OCI-LY7 (cell line): ENCODE results near the gene MAP7D3. TPM values are rescaled to one million over a fixed set of nuclear protein-coding genes. Genes with fewer than 3 reads are reported as not detected.

Experiments
- BruUV-seq: library from RNA; stranded (reverse); fragments of 400-500 nt; replicated peaks from 2 replicates; lab custom pipeline; 2021; lab: Mats Ljungman, UMichigan
- CTCF ChIA-PET: fragments of 300-600 bp; sonication (Branson Sonifier 250); formaldehyde crosslinking; loops from one replicate; lab custom pipeline; 2022; ENCODE audit warnings: antibody characterized with exemption; ENCODE audit not compliant: unreplicated experiment; lab: Charles Lee
- POLR2A ChIA-PET: fragments of 300-600 bp; sonication (Branson Sonifier 250); formaldehyde crosslinking; loops from one replicate; lab custom pipeline; 2022; ENCODE audit warnings: antibody characterized with exemption; lab: Charles Lee
- DNase-seq: peaks from one replicate; pipeline ENCODE4 v3.0.0-alpha.2; 2015; ENCODE audit warnings: low spot score
- H2AFZ ChIP-seq: fragments of 200-600 bp; sonication (generic), shearing (Covaris generic); 2 replicates; pipeline ENCODE4 v1.6.1; 2014; ENCODE audit warnings: mild to moderate bottlenecking, antibody characterized with exemption, low read length, moderate library complexity
- H3K27ac ChIP-seq: fragments of 200-600 bp; sonication (generic); 2 replicates; pipeline ENCODE4 v1.5.1; 2014; ENCODE audit warnings: mixed run types, low read depth, mild to moderate bottlenecking, moderate library complexity, low read length, inconsistent platforms; ENCODE audit not compliant: poor library complexity, severe bottlenecking
- H3K36me3 ChIP-seq: fragments of 200-600 bp; sonication (generic); 2 replicates; pipeline ENCODE4 v1.6.1; 2014; ENCODE audit warnings: mild to moderate bottlenecking, antibody characterized with exemption, low read length, moderate library complexity, mixed read lengths; ENCODE audit not compliant: insufficient read depth
- H3K4me1 ChIP-seq: fragments of 200-600 bp; sonication (generic); 2 replicates; pipeline ENCODE4 v1.5.1; 2014; ENCODE audit warnings: mild to moderate bottlenecking, low read length; ENCODE audit not compliant: insufficient read depth, poor library complexity, severe bottlenecking
- H3K4me2 ChIP-seq: fragments of 200-600 bp; sonication (generic); 2 replicates; pipeline ENCODE4 v1.6.1; 2014; ENCODE audit warnings: mild to moderate bottlenecking, low read length
- H3K4me3 ChIP-seq: fragments of 200-600 bp; sonication (generic); 2 replicates; pipeline ENCODE4 v1.5.1; 2014; ENCODE audit warnings: mild to moderate bottlenecking, low read depth, low read length; ENCODE audit not compliant: poor library complexity, severe bottlenecking
- H3K79me2 ChIP-seq: fragments of 200-600 bp; sonication (generic); 2 replicates; pipeline ENCODE4 v1.6.1; 2016; ENCODE audit warnings: low read depth, mild to moderate bottlenecking, low read length, moderate library complexity, mixed read lengths; ENCODE audit not compliant: insufficient read depth
- H3K9me2 ChIP-seq: fragments of 200-600 bp; sonication (generic); 2 replicates; pipeline ENCODE4 v1.6.1; 2016; ENCODE audit warnings: mild to moderate bottlenecking, low read length, mixed read lengths; ENCODE audit not compliant: insufficient read depth
- H3K9me3 ChIP-seq: fragments of 200-600 bp; sonication (generic); 2 replicates; pipeline ENCODE4 v1.6.1; 2014; ENCODE audit warnings: mild to moderate bottlenecking, mixed run types, low read length, mixed read lengths
- H4K20me1 ChIP-seq: fragments of 200-600 bp; sonication (generic); 2 replicates; pipeline ENCODE4 v1.6.1; 2014; ENCODE audit warnings: mild to moderate bottlenecking, antibody characterized with exemption, low read length, moderate library complexity, mixed read lengths; ENCODE audit not compliant: insufficient read depth
- EZH2phosphoT487 ChIP-seq: fragments of 200-600 bp; sonication (generic); IDR thresholded peaks from 2 replicates; pipeline ENCODE4 v1.6.1; 2018; ENCODE audit warnings: low read depth, borderline replicate concordance, mild to moderate bottlenecking, mixed run types, antibody characterized with exemption, low read length, moderate library complexity, mixed read lengths
- intact Hi-C: fragments of 100-400 bp; cut with micrococcal nuclease; formaldehyde crosslinking; loops from one replicate; pipeline ENCODE4 v1.10.0; 2022; ENCODE audit not compliant: unreplicated experiment
- total RNA-seq, 2 experiments: library from RNA; depleted of rRNA in 1 of 2; stranded (reverse); fragments of >200 nt in 1 of 2; shearing (Covaris generic) in 1 of 2; gene quantifications; 2 replicates each; pipeline ENCODE4 v1.2.3, GENCODE V29; 2014 to 2022
- TF ChIP-seq, protein P1 (sequence below): fragments of 200-600 bp; sonication (generic); conservative IDR thresholded peaks from 2 replicates; pipeline ENCODE4 v1.5.1; 2014; ENCODE audit warnings: mild to moderate bottlenecking, antibody characterized with exemption, low read length, moderate library complexity, mixed read lengths

MAP7D3 gene
- total RNA-seq, 2 experiments from 2014 or later = 7.7 to 15.6 TPM

- H3K36me3 ChIP-seq = no peaks in the 10 kb centered on the region; the same call in 1 of the 2 replicates
- no peak overlapping the region for H3K4me3 ChIP-seq
- no peaks in the 10 kb centered on the region for H3K79me2 ChIP-seq
- POLR2A ChIA-PET = no interaction called here
- no peaks in the 10 kb centered on the region for H4K20me1 ChIP-seq
- CTCF ChIA-PET = no interaction called here
- H2AFZ ChIP-seq = no peak overlapping the region
- H3K27ac ChIP-seq = no peak overlapping the region
- H3K4me2 ChIP-seq = no peak overlapping the region
- intact Hi-C loops = no loop called here
- TF ChIP-seq EZH2phosphoT487 = no peak
- TF ChIP-seq, protein P1, sequence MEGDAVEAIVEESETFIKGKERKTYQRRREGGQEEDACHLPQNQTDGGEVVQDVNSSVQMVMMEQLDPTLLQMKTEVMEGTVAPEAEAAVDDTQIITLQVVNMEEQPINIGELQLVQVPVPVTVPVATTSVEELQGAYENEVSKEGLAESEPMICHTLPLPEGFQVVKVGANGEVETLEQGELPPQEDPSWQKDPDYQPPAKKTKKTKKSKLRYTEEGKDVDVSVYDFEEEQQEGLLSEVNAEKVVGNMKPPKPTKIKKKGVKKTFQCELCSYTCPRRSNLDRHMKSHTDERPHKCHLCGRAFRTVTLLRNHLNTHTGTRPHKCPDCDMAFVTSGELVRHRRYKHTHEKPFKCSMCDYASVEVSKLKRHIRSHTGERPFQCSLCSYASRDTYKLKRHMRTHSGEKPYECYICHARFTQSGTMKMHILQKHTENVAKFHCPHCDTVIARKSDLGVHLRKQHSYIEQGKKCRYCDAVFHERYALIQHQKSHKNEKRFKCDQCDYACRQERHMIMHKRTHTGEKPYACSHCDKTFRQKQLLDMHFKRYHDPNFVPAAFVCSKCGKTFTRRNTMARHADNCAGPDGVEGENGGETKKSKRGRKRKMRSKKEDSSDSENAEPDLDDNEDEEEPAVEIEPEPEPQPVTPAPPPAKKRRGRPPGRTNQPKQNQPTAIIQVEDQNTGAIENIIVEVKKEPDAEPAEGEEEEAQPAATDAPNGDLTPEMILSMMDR = no peak
- DNase-seq = no peak
- H3K4me1 ChIP-seq = peaks cover 13% of the 10 kb centered on the region
- no TSS peak for BruUV-seq
- no peaks in the 10 kb centered on the region for H3K9me3 ChIP-seq
- H3K9me2 ChIP-seq = no peaks in the 10 kb centered on the region
Observed at GRCh38 chrX:136214551-136214950, 36.6 kb downstream of the MAP7D3 start.

GRCh38 chrX:136212557-136213111, 38.6 kb downstream of the MAP7D3 start:
- BruUV-seq = no TSS peak

More at GRCh38 chrX:136212557-136213111, 38.6 kb downstream of the MAP7D3 start:
- no peaks in the 10 kb centered on the region for H4K20me1 ChIP-seq
- no peak overlapping the region for H3K27ac ChIP-seq
- H3K4me2 ChIP-seq = no peak overlapping the region
- no peaks in the 10 kb centered on the region for H3K79me2 ChIP-seq
- H3K4me3 ChIP-seq = no peak overlapping the region
- CTCF ChIA-PET = no interaction called here
- no peak for DNase-seq
- intact Hi-C loops = no loop called here
- H3K4me1 ChIP-seq = peaks cover 13% of the 10 kb centered on the region
- TF ChIP-seq, protein P1 = no peak
- TF ChIP-seq EZH2phosphoT487 = no peak
- H2AFZ ChIP-seq = no peak overlapping the region
- H3K9me3 ChIP-seq = no peaks in the 10 kb centered on the region
- POLR2A ChIA-PET = no interaction called here
- H3K9me2 ChIP-seq = no peaks in the 10 kb centered on the region
- H3K36me3 ChIP-seq = no peaks in the 10 kb centered on the region; the same call in 1 of the 2 replicates
